ENCODE data around the gene HNRNPA1.

The HNRNPA1 gene

GRCh38 chr12:54328595-54329337 lies 48.2 kb downstream of the HNRNPA1 start:
- Histone ChIP-seq H3K4me1 (ENCODE audit: control insufficient read depth in 1 of 2, insufficient read depth in 2 of 2, low read length in 2 of 2) (peaks cover 18 to 58% of the 10 kb centered on the region in 2 donors), H3K27me3 (ENCODE audit: low read depth, low read length) (no peaks in the 10 kb centered on the region), H3K4me3 (ENCODE audit: low read depth in 1 of 2, low read length in 2 of 2) (no peak overlapping the region), H3K36me3 (ENCODE audit: control insufficient read depth in 1 of 2, insufficient read depth in 2 of 2, low read length in 2 of 2) (peaks cover 6 to 8% of the 10 kb centered on the region in 2 donors), H3K9me3 (ENCODE audit: control insufficient read depth in 1 of 2, low read length in 2 of 2) (no peaks in the 10 kb centered on the region), H3K27ac (ENCODE audit: low read length) (no peak overlapping the region)

DNA sequence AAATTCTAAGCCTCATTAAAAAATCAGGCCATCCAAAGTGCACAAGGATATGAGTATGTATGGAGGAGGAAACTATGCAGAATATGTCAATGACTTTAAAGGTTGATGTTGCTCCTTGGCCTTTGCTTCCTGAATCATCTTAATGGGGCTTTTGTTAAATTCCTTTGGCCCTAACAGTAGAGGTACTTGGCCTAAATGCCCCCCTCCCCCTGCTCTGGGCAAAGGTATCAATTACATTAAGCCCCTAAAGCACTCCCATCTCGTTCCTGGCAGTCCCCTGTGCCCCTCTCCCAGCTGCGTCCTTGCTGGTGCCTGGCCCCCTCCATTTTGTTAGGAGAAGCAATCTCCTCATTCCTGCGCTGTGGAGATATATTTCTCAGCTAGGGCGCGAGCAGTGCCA lies 49.2 kb downstream of the HNRNPA1 start:
- Histone ChIP-seq H3K27me3 (ENCODE audit: low read depth, low read length) (no peaks in the 10 kb centered on the region), H3K27ac (ENCODE audit: low read length) (no peak overlapping the region), H3K4me3 (ENCODE audit: low read depth in 1 of 2, low read length in 2 of 2) (no peak overlapping the region), H3K9me3 (ENCODE audit: control insufficient read depth in 1 of 2, low read length in 2 of 2) (no peaks in the 10 kb centered on the region), H3K36me3 (ENCODE audit: control insufficient read depth in 1 of 2, insufficient read depth in 2 of 2, low read length in 2 of 2) (peaks cover 6 to 8% of the 10 kb centered on the region in 2 donors), H3K4me1 (ENCODE audit: control insufficient read depth in 1 of 2, insufficient read depth in 2 of 2, low read length in 2 of 2) (peaks cover 18 to 54% of the 10 kb centered on the region in 2 donors)

- Histone ChIP-seq H3K27ac (ENCODE audit: low read length) (no peak overlapping the region), H3K4me3 (ENCODE audit: low read depth in 1 of 2, low read length in 2 of 2) (no peak overlapping the region), H3K9me3 (ENCODE audit: control insufficient read depth in 1 of 2, low read length in 2 of 2) (no peaks in the 10 kb centered on the region), H3K36me3 (ENCODE audit: control insufficient read depth in 1 of 2, insufficient read depth in 2 of 2, low read length in 2 of 2) (peaks cover 6 to 8% of the 10 kb centered on the region in 2 donors), H3K4me1 (ENCODE audit: control insufficient read depth in 1 of 2, insufficient read depth in 2 of 2, low read length in 2 of 2) (peaks cover 18 to 54% of the 10 kb centered on the region in 2 donors), H3K27me3 (ENCODE audit: low read depth, low read length) (no peaks in the 10 kb centered on the region)
Observed at GRCh38 chr12:54330442-54330841, 49.9 kb downstream of the HNRNPA1 start.

GRCh38 chr12:54331461-54331860 lies 50.9 kb downstream of the HNRNPA1 start:
- Histone ChIP-seq H3K4me1 (ENCODE audit: control insufficient read depth in 1 of 2, insufficient read depth in 2 of 2, low read length in 2 of 2) (peaks cover 15 to 46% of the 10 kb centered on the region in 2 donors), H3K4me3 (ENCODE audit: low read depth in 1 of 2, low read length in 2 of 2) (no peak overlapping the region), H3K27ac (ENCODE audit: low read length) (no peak overlapping the region)

DNA sequence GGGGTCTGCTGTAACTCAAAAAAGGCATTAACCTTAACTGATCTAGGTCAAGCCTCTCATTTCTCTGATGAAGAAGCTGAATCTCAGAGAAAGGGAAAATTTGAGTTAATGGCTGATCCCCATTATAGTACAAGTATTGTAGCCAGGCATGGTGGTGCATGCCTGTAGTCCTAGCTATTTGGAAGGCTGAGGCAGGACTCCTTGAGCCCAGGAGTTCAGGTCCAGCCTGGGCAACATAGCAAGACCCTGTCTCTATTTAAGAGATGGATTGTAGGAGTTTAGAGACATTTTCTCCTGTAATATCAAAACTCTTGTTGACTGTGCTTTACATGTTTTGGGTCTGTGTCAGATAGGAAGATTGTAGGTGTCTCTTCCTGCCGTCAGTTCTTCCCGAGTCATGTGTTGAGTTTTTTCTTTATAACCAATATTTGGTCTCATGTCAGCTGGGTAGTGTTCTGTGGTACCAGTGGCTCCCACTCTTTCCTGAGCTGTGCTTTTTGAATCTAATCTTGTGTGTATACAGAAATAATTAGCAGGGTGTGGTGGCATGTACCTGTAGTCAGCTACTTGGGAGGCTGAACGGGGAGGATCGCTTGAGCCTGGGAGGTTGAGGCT lies 53.0 kb downstream of the HNRNPA1 start:
- Histone ChIP-seq H3K27me3 (ENCODE audit: low read depth, low read length) (no peaks in the 10 kb centered on the region), H3K4me1 (ENCODE audit: control insufficient read depth in 1 of 2, insufficient read depth in 2 of 2, low read length in 2 of 2) (peaks cover 23 to 53% of the 10 kb centered on the region in 2 donors), H3K36me3 (ENCODE audit: control insufficient read depth in 1 of 2, insufficient read depth in 2 of 2, low read length in 2 of 2) (peaks cover 6 to 8% of the 10 kb centered on the region in 2 donors), H3K4me3 (ENCODE audit: low read depth in 1 of 2, low read length in 2 of 2) (no peak overlapping the region), H3K27ac (ENCODE audit: low read length) (no peak overlapping the region), H3K9me3 (ENCODE audit: control insufficient read depth in 1 of 2, low read length in 2 of 2) (no peaks in the 10 kb centered on the region)

More at GRCh38 chr12:54331461-54331860, 50.9 kb downstream of the HNRNPA1 start:
- no peaks in the 10 kb centered on the region for H3K27me3 ChIP-seq (ENCODE audit: low read depth, low read length)
- H3K36me3 ChIP-seq (ENCODE audit: control insufficient read depth in 1 of 2, insufficient read depth in 2 of 2, low read length in 2 of 2), result peaks cover 6 to 8% of the 10 kb centered on the region in 2 donors
- H3K9me3 ChIP-seq (ENCODE audit: control insufficient read depth in 1 of 2, low read length in 2 of 2), result no peaks in the 10 kb centered on the region
